ENCODE measurements around the gene INTS11. TPM values are rescaled to one million over a fixed set of nuclear protein-coding genes. Genes with fewer than 3 reads are reported as not detected.

Gene INTS11
- total and polyA plus RNA-seq, 10 of the 15 experiments (the other 5 are each of a cell fraction or from before 2014, with no cell fraction given) = 2.5 to 117 (median 77.7) TPM

DNA sequence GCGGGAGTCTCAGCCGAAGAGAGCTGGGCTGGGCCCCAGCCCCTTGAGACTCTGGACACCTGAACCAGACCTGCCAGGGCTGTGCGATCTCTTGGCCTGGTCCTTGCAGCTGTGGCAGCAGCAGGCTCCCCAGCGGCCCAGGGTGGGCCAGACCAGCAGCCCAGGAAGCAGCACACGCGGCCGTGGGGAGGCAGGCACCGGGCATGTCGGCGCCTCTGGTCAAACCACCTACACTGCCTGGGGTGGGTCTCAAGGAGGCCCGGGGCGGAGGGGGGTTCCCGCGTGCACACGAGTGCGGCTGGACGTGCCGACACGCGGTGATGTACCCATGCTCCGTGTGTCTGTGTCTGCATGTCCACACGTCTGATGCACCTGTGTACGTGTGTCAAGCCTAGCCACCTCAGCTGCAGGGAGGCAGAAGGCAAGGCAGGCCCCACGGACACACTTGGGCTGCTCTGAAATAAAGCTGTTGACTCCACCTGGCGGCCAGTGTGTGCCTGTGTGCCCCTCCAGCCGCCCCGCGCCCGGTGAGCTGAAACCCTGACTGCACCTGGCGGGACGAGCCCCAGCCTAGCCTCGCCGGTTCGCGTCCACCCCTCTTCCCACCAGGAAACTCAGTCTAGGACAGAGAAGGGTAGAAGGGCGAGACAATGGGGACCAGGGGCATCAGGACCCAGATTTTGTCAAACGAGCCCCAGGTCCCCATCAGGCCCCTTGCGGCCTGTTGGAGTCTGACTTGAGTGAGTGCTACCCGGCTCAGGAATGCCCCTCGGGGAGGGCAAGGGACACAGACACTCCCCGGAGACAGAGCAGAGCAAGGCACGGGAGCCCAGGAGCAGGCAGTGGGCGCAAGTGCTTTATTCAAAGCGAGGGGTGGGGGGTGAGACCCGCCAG, 32.7 kb downstream of the INTS11 start:
- in situ Hi-C loops (cut with MboI) (no loop called here), intact Hi-C loops (cut with micrococcal nuclease; ENCODE audit: unreplicated experiment) (loop anchor here (2.0 kb wide), 3 partner anchors 169 to 307 kb away; no protein-coding TSS in a partner anchor)
- SMC1A ChIA-PET (ENCODE audit: uncharacterized antibody, unreplicated experiment) = interaction anchor here (1.0 to 2.8 kb wide), 8 partner anchors 9 to 307 kb away, joined by 3 to 23 read pairs (median 4); no protein-coding TSS in a partner anchor
- Histone ChIP-seq H3K79me2 (ENCODE audit: control insufficient read depth, insufficient read depth, low read length) (no peaks in the 10 kb centered on the region), H3K27me3 (replicated peaks in 1 of 2; ENCODE audit: control insufficient read depth in 2 of 2, insufficient read depth in 2 of 2, low read length in 1 of 2) (no peaks in the 10 kb centered on the region), H3K4me3 (no peak overlapping the region), H4K20me1 (ENCODE audit: control insufficient read depth, insufficient read depth) (no peaks in the 10 kb centered on the region), H3K27ac (ENCODE audit: control insufficient read depth, insufficient read depth) (no peak overlapping the region), H3K36me3 (ENCODE audit: control insufficient read depth in 2 of 2, insufficient read depth in 2 of 2, low read length in 1 of 2) (no peaks in the 10 kb centered on the region), H3K9me3 (replicated peaks; ENCODE audit: control insufficient read depth, insufficient read depth, low read length) (no peaks in the 10 kb centered on the region), H3K9ac (ENCODE audit: control insufficient read depth, insufficient read depth, low read length) (no peak overlapping the region), H3K4me2 (ENCODE audit: control insufficient read depth, insufficient read depth) (no peak overlapping the region), H3K4me1 (ENCODE audit: control insufficient read depth, insufficient read depth, low read length) (no peaks in the 10 kb centered on the region), H2AFZ (ENCODE audit: control insufficient read depth, low read depth, low read length) (no peak overlapping the region)
- TF ChIP-seq POLR2AphosphoS2 (IDR thresholded peaks at IDR 0.05; ENCODE audit: low read depth, low read length) (0 out of 2 replicates have a peak, but pooled peaks have one; percentile 42), SMC3 (IDR thresholded peaks at IDR 0.05; ENCODE audit: borderline replicate concordance, low read length) (peak; percentile 79), CBX3 (IDR thresholded peaks at IDR 0.05; ENCODE audit: borderline replicate concordance, low read depth) (no peak), SMARCA5 (IDR thresholded peaks at IDR 0.05) (0 out of 2 replicates have a peak, but pooled peaks have one; percentile 52), HDGF (IDR thresholded peaks at IDR 0.05) (no peak), RAD21 (IDR thresholded peaks at IDR 0.05; ENCODE audit: insufficient read depth, low read depth, low read length) (peak; percentile 62), KLF5 (IDR thresholded peaks at IDR 0.05; ENCODE audit: partially characterized antibody) (no peak), GABPA (IDR thresholded peaks at IDR 0.05; ENCODE audit: low read depth) (no peak), POLR2A (IDR thresholded peaks at IDR 0.05; ENCODE audit: low read depth, low read length) (peak; percentile 60), BHLHE40 (IDR thresholded peaks at IDR 0.05; ENCODE audit: borderline replicate concordance in 1 of 2, low read depth in 2 of 2, low read length in 1 of 2) (peak in 1 of 2 experiments; percentile 38; a peak in 1 of 4 replicates), ZBED1 (IDR thresholded peaks at IDR 0.05; ENCODE audit: borderline replicate concordance) (no peak), TCF12 (IDR thresholded peaks at IDR 0.05; ENCODE audit: low read depth, low read length) (0 out of 2 replicates have a peak, but pooled peaks have one; percentile 55), TCF3 (IDR thresholded peaks at IDR 0.05; ENCODE audit: borderline replicate concordance, insufficient read depth, low read depth, low read length) (0 out of 2 replicates have a peak, but pooled peaks have one; percentile 49), LARP7 (IDR thresholded peaks at IDR 0.05) (0 out of 2 replicates have a peak, but pooled peaks have one; percentile 43), YY1 (IDR thresholded peaks at IDR 0.05; ENCODE audit: low read depth, low read length) (0 out of 2 replicates have a peak, but pooled peaks have one; percentile 21)
- TF ChIP-seq, protein P1, sequence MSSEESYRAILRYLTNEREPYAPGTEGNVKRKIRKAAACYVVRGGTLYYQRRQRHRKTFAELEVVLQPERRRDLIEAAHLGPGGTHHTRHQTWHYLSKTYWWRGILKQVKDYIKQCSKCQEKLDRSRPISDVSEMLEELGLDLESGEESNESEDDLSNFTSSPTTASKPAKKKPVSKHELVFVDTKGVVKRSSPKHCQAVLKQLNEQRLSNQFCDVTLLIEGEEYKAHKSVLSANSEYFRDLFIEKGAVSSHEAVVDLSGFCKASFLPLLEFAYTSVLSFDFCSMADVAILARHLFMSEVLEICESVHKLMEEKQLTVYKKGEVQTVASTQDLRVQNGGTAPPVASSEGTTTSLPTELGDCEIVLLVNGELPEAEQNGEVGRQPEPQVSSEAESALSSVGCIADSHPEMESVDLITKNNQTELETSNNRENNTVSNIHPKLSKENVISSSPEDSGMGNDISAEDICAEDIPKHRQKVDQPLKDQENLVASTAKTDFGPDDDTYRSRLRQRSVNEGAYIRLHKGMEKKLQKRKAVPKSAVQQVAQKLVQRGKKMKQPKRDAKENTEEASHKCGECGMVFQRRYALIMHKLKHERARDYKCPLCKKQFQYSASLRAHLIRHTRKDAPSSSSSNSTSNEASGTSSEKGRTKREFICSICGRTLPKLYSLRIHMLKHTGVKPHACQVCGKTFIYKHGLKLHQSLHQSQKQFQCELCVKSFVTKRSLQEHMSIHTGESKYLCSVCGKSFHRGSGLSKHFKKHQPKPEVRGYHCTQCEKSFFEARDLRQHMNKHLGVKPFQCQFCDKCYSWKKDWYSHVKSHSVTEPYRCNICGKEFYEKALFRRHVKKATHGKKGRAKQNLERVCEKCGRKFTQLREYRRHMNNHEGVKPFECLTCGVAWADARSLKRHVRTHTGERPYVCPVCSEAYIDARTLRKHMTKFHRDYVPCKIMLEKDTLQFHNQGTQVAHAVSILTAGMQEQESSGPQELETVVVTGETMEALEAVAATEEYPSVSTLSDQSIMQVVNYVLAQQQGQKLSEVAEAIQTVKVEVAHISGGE (CRISPR knock-in tag; IDR thresholded peaks at IDR 0.05) = no peak
- TF ChIP-seq, protein P2, sequence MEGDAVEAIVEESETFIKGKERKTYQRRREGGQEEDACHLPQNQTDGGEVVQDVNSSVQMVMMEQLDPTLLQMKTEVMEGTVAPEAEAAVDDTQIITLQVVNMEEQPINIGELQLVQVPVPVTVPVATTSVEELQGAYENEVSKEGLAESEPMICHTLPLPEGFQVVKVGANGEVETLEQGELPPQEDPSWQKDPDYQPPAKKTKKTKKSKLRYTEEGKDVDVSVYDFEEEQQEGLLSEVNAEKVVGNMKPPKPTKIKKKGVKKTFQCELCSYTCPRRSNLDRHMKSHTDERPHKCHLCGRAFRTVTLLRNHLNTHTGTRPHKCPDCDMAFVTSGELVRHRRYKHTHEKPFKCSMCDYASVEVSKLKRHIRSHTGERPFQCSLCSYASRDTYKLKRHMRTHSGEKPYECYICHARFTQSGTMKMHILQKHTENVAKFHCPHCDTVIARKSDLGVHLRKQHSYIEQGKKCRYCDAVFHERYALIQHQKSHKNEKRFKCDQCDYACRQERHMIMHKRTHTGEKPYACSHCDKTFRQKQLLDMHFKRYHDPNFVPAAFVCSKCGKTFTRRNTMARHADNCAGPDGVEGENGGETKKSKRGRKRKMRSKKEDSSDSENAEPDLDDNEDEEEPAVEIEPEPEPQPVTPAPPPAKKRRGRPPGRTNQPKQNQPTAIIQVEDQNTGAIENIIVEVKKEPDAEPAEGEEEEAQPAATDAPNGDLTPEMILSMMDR (IDR thresholded peaks at IDR 0.05 in 2 of 3, conservative IDR thresholded peaks at IDR 0.05 in 1 of 3; ENCODE audit: control insufficient read depth in 2 of 3, extremely low read depth in 1 of 3, insufficient read depth in 1 of 3, low read depth in 3 of 3, low read length in 3 of 3) = peak; percentile 78 to 85 (median 79)
- BruUV-seq (replicated peaks) = no TSS peak
- CTCF ChIA-PET = interaction anchor here (0.6 to 2.7 kb wide), 18 partner anchors 11 to 386 kb away, joined by 3 to 57 read pairs (median 3); no protein-coding TSS in a partner anchor
- DNase-seq (ENCODE audit: low read depth, low spot score) (no peak), FAIRE-seq (no peak), ATAC-seq (peak; percentile 96)
- POLR2A ChIA-PET = interaction anchor here (1.0 to 1.2 kb wide), 2 partner anchors 41 to 169 kb away, joined by 4 read pairs; no protein-coding TSS in a partner anchor
- RAD21 ChIA-PET (ENCODE audit: unreplicated experiment) = interaction anchor here (0.7 to 3.1 kb wide), 14 partner anchors 13 to 309 kb away, joined by 3 to 63 read pairs (median 4); partner anchors contain the start of genes C1orf159 and TNFRSF18
- 35% methylated on average over 45 of the region's 45 CpGs for WGBS (ENCODE audit: insufficient coverage, insufficient replicate concordance, low lambda C conversion rate, missing lambda C conversion rate)
